ENCODE data around the gene BAZ2A.

The BAZ2A gene

DNA sequence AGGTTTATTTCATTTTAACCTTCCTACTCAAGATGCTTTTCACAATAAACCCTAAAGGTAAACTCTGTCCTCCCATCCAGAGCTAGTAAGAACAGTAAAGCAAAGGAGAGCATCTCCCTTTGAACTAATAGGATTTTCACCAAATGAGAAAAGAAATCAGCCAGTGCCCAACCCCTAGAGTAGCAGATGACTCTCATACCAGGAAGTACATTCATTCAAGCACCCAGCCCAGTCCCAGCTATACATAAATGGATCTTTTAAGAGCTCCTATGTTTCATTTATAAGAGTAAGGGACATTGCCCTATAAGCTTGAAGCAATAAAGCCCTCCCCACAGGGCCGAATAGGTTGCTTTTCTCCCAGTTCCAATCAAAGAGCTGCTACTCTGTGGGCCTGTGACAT, 7.6 kb downstream of the BAZ2A start:
- Histone ChIP-seq H3K27me3 (no peaks in the 10 kb centered on the region), H3K4me1 (no peaks in the 10 kb centered on the region), H3K36me3 (peaks cover 37% of the 10 kb centered on the region), H3K9me3 (no peaks in the 10 kb centered on the region), H3K4me3 (ENCODE audit: low read depth, low read length) (no peak overlapping the region)
- TF ChIP-seq, protein P1, sequence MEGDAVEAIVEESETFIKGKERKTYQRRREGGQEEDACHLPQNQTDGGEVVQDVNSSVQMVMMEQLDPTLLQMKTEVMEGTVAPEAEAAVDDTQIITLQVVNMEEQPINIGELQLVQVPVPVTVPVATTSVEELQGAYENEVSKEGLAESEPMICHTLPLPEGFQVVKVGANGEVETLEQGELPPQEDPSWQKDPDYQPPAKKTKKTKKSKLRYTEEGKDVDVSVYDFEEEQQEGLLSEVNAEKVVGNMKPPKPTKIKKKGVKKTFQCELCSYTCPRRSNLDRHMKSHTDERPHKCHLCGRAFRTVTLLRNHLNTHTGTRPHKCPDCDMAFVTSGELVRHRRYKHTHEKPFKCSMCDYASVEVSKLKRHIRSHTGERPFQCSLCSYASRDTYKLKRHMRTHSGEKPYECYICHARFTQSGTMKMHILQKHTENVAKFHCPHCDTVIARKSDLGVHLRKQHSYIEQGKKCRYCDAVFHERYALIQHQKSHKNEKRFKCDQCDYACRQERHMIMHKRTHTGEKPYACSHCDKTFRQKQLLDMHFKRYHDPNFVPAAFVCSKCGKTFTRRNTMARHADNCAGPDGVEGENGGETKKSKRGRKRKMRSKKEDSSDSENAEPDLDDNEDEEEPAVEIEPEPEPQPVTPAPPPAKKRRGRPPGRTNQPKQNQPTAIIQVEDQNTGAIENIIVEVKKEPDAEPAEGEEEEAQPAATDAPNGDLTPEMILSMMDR (IDR thresholded peaks at IDR 0.05; ENCODE audit: low read depth, low read length), result no peak
- no peak for DNase-seq

DNA sequence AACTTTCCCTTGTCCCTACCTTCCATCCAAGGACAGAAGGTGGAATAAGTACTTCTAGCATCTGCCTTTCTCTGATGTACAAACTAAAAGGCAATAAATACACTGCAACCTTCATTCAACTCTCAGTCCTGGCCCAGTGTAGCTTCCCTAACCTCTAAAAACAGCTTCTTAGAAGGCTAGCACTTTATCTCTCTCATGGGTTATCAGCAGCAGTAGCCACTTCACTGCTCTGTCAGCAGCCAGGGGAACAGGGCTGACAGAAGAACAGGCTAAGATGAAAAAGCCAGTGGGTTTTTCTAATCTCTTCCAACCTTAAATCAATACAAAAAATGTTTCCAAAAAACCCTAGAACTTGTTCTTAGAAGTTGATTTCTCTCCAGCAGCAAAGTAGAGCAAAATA, 13.2 kb downstream of the BAZ2A start:
- H3K4me3 ChIP-seq (ENCODE audit: low read depth, low read length), result no peak overlapping the region
- no peaks in the 10 kb centered on the region for H3K27me3 ChIP-seq
- H3K4me1 ChIP-seq, result no peaks in the 10 kb centered on the region
- peaks cover 67% of the 10 kb centered on the region for H3K36me3 ChIP-seq
- no peaks in the 10 kb centered on the region for H3K9me3 ChIP-seq
- TF ChIP-seq, protein P1 (IDR thresholded peaks at IDR 0.05; ENCODE audit: low read depth, low read length), result no peak
- DNase-seq, result no peak

DNA sequence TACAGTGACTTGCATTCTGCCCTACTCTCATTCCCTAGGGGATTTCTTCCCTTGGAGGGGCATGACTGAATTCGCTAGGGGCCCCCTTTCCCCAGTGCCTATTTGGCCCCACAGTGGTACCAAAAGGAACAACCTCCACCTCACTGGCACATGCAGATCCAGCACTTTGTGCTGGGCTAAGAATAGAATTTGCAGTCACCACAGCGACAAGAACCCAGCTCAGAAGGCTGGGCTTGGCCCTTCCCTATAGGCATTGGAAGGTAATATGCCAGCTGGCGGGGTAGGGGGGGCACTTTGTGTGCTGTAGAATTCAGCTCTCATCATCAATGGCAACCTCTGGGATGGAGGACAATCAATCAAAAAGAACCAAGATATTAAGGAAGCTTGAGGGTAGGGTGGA, 13.9 kb downstream of the BAZ2A start:
- H3K36me3 ChIP-seq, result peaks cover 69% of the 10 kb centered on the region
- no peaks in the 10 kb centered on the region for H3K27me3 ChIP-seq
- H3K9me3 ChIP-seq, result no peaks in the 10 kb centered on the region
- no peaks in the 10 kb centered on the region for H3K4me1 ChIP-seq
- TF ChIP-seq, protein P1 (IDR thresholded peaks at IDR 0.05; ENCODE audit: low read depth, low read length), result no peak
- no peak overlapping the region for H3K4me3 ChIP-seq (ENCODE audit: low read depth, low read length)
- DNase-seq, result no peak

DNA sequence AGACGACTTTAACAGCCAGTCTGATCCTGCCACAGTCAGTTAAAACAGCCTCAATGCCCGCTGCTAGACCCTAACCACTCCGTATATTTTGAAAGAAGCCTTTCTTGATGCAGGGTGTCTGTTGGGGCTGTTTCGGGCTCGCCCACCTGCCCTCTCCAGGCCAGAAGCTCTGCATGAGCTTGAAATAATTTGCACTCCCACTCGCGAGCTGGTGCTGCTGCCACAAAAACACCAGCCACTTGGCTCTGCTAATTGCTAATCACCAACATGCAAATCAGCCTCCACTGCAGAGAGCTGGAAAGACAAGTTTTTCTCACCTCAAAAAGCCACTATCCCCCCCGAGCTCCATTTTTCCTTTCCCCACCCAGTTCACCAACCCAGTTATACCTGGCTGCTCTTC, 15.5 kb downstream of the BAZ2A start:
- no peaks in the 10 kb centered on the region for H3K27me3 ChIP-seq
- no peaks in the 10 kb centered on the region for H3K4me1 ChIP-seq
- TF ChIP-seq, protein P1 (IDR thresholded peaks at IDR 0.05; ENCODE audit: low read depth, low read length), result no peak
- H3K4me3 ChIP-seq (ENCODE audit: low read depth, low read length), result no peak overlapping the region
- no peaks in the 10 kb centered on the region for H3K9me3 ChIP-seq
- H3K36me3 ChIP-seq, result peaks cover 77% of the 10 kb centered on the region
- no peak for DNase-seq

DNA sequence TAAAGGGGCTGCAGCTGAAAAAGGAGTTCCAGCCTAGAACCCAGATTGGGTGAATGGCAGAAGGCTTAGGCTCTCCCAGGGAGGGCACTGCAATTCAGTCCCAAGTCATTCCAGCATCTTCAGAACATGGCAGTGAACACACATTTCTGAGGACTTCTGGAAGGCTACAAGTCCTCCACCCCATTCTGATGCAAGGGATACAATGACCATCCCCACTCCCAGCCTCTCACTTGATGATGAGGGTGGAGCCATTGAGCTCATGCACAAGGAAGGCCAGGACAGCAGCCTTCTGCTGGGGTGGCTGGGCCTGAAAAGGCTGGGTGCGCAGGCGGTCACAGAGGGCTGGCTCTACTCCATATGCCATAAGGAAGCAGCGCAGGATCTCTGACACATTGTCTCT, 25.8 kb downstream of the BAZ2A start:
- no peaks in the 10 kb centered on the region for H3K9me3 ChIP-seq
- peaks cover 87% of the 10 kb centered on the region for H3K36me3 ChIP-seq
- no peak overlapping the region for H3K4me3 ChIP-seq (ENCODE audit: low read depth, low read length)
- TF ChIP-seq, protein P1 (IDR thresholded peaks at IDR 0.05; ENCODE audit: low read depth, low read length), result no peak
- H3K4me1 ChIP-seq, result no peaks in the 10 kb centered on the region
- no peak for DNase-seq
- no peaks in the 10 kb centered on the region for H3K27me3 ChIP-seq

DNA sequence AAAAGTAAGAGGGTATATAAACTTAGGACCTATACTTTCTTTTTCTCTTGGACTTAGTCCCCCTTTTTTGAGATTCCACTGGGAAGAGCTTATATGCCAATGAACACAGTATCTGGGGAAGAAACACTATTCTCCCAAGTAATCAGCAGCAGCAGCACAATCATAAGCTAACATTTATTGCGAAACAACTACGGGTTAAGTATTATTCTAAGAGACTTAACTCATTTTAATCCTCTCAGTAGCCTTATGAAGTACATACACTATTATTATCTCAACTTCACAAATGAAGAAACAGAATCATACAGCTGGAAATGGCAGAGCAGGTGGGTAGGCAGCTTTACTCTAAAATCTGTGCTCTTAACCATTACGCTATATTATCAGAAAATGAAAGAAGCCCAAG, 27.9 kb downstream of the BAZ2A start:
- H3K36me3 ChIP-seq, result peaks cover 86% of the 10 kb centered on the region
- DNase-seq, result no peak
- no peaks in the 10 kb centered on the region for H3K27me3 ChIP-seq
- TF ChIP-seq, protein P1 (IDR thresholded peaks at IDR 0.05; ENCODE audit: low read depth, low read length), result no peak
- H3K4me1 ChIP-seq, result no peaks in the 10 kb centered on the region
- no peaks in the 10 kb centered on the region for H3K9me3 ChIP-seq
- no peak overlapping the region for H3K4me3 ChIP-seq (ENCODE audit: low read depth, low read length)

All from BE2C (cell line).